HG02943 (cell line): ENCODE results near the gene WIZ.
"Not testable (repeated sequence)": the region's sequence is repeated elsewhere in the genome, so short reads cannot be mapped to it uniquely, and the experiment has no call there.

Experiments
- ATAC-seq: cut with Tn5 transposase; IDR thresholded peaks from one replicate; pipeline ENCODE4 v1.9.1; 2021; ENCODE audit warnings: mild to moderate bottlenecking, low read depth, moderate library complexity; ENCODE audit not compliant: unreplicated experiment

The WIZ gene

GRCh38 chr19:15417699-15418098 lies 32.1 kb downstream of the WIZ start:
- no peak for ATAC-seq

- no peak for ATAC-seq
Measured at GRCh38 chr19:15412832-15413231, 36.9 kb downstream of the WIZ start.

GRCh38 chr19:15411351-15411750 lies 38.4 kb downstream of the WIZ start:
- ATAC-seq = not testable (repeated sequence)

GRCh38 chr19:15404780-15405211 lies 45.0 kb downstream of the WIZ start:
- ATAC-seq = no peak

- ATAC-seq = no peak
Measured at GRCh38 chr19:15404097-15404779, 45.5 kb downstream of the WIZ start.

- no peak for ATAC-seq
Measured at GRCh38 chr19:15403151-15403531, 46.6 kb downstream of the WIZ start.

GRCh38 chr19:15402411-15403150 lies 47.2 kb downstream of the WIZ start:
- ATAC-seq = no peak

- ATAC-seq = no peak
Measured at GRCh38 chr19:15401397-15401710, 48.4 kb downstream of the WIZ start.

- no peak for ATAC-seq
Measured at GRCh38 chr19:15400521-15401396, 49.0 kb downstream of the WIZ start.

- no peak for ATAC-seq
Measured at GRCh38 chr19:15399635-15400034, 50.1 kb downstream of the WIZ start.

- ATAC-seq = no peak
Measured at GRCh38 chr19:15399234-15399515, 50.6 kb downstream of the WIZ start.

- no peak for ATAC-seq
Measured at GRCh38 chr19:15398501-15399233, 51.1 kb downstream of the WIZ start.

- no peak for ATAC-seq
Measured at GRCh38 chr19:15397782-15398181, 52.0 kb downstream of the WIZ start.

GRCh38 chr19:15397236-15397635 lies 52.5 kb downstream of the WIZ start:
- no peak for ATAC-seq

- no peak for ATAC-seq
Measured at GRCh38 chr19:15396436-15396835, 53.3 kb downstream of the WIZ start.

GRCh38 chr19:15395251-15395650 lies 54.5 kb downstream of the WIZ start:
- ATAC-seq = not testable (repeated sequence)

- no peak for ATAC-seq
Measured at GRCh38 chr19:15394426-15394825, 55.3 kb downstream of the WIZ start.

- no peak for ATAC-seq
Measured at GRCh38 chr19:15393963-15394362, 55.8 kb downstream of the WIZ start.

GRCh38 chr19:15390814-15391213 lies 58.9 kb downstream of the WIZ start:
- no peak for ATAC-seq

- no peak for ATAC-seq
Measured at GRCh38 chr19:15381864-15382263, 67.9 kb downstream of the WIZ start.

GRCh38 chr19:15381429-15381828 lies 68.3 kb downstream of the WIZ start:
- ATAC-seq = no peak
